EL (cell line): ENCODE results near the gene NTNG2.
A peak's percentile ranks its signal among the peaks of the same experiment; 100 is the strongest.
"Not testable (repeated sequence)": the region's sequence is repeated elsewhere in the genome, so short reads cannot be mapped to it uniquely, and the experiment has no call there.

Experiments
- DNase-seq: peaks from one replicate; pipeline ENCODE4 v3.0.0-alpha.2; 2016

The NTNG2 gene

GRCh38 chr9:132268725-132269352 lies 107.0 kb downstream of the NTNG2 start:
- peak; percentile 61 for DNase-seq

- DNase-seq, result not testable (repeated sequence)
Observed at GRCh38 chr9:132269704-132270516, 108.1 kb downstream of the NTNG2 start.

- DNase-seq, result no peak
Observed at GRCh38 chr9:132274861-132275260, 113.0 kb downstream of the NTNG2 start.

GRCh38 chr9:132283165-132283564 lies 121.3 kb downstream of the NTNG2 start:
- DNase-seq, result no peak

DNA sequence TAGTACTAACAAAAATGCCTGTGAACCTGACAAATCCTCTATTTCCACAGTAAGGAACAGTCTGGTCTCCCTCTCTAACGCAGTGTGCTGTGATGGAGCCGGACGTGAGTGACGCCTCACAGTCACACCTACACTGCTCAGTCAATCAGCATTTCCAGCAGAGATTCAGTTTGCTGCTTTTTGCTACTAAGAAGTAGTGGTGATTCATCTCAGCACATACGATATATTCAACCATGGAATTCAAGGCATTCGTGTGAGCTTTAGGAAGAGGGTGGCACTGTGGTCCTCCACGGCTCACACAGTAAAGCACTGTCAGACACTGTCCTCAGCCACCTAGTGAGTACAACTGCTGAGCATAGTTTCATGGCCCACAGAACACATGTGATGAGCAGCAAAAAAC lies 122.0 kb downstream of the NTNG2 start:
- peak; percentile 70 for DNase-seq

DNA sequence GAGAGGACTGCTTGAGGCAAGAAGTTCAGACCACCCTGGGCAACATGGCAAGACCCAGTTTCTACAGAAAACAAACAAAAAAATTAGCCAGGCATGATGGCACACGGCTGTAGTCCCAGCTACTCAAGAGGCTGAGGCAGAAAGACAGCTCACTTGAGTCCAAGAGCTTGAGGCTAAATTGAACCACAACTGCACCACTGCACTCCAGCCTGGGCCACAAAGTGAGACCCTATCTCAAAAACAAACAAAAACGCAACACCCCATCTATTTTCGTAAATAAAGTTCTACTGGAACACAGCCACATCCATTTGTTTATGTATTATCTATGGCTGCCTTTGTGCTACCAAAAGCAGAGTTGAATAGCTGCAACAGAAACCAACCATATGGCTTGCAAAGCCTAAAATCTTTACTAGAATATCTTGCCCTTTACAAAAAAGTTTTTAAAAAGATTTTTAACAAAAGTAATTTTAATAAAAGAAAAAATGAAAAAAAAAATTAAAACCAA lies 125.5 kb downstream of the NTNG2 start:
- DNase-seq, result no peak

GRCh38 chr9:132288361-132288760 lies 126.5 kb downstream of the NTNG2 start:
- peak; percentile 13 for DNase-seq

GRCh38 chr9:132288966-132289365 lies 127.1 kb downstream of the NTNG2 start:
- no peak for DNase-seq

DNA sequence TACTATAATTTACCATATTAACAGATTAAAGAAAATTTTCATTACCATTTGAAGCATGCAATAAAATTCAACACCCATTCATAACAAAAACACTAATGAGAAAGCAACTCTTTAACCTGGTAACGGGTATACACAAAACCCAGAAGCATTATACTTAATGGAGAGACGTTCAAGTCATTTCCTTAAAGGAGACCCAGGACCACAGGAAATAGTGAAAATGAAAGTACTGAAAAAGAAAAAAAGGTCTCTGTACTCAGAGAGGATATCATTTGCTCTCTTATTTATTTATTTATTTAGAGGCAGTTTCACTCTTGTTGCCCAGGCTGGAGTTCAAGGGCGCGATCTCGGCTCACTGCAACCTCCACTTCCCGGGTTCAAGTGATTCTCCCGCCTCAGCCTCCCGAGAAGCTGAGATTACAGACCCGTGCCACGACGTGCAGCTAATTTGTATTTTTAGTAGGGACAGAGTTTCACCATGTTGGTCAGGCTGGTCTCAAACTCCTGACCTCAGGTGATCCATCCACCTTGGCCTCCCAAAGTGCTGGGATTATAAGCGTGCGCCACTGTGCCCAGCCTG lies 131.4 kb downstream of the NTNG2 start:
- no peak for DNase-seq
